NCI-H2196 (cell line): ENCODE measurements around the gene KRT20.

Experiments used
- DNase-seq: peaks from one replicate; lab custom pipeline; 2025; ENCODE audit not compliant: unreplicated experiment; lab: John Stamatoyannopoulos, UW

KRT20 gene

DNA sequence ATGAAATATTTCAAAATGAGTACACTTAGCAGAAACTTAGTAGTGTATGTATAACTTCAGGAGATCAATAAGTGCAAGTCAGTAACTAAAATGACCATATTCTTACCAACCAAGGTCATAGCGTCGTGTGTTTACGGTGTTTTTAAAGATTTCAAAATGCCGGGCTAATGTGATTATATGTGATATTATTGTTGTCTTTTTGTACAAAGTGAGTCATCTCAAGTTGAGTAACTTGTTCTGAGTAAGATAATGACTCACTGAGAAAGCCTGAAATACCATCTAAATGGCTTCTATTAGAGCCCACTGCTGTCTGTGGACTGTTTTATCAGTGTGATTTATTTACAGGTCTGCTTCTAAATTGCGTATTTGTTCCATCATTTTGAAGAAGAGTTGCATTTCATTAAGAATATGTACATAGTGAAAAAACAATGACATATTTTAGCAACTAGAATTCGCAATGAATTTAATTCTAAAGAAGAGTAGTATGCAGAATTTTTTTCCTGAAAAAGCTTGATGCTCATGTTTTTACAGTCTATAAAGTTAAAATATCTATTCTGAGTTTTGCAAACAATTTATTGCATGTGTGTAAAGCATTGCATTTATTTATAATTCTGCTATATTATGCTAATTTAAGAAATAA, 30.7 kb downstream of the KRT20 start:
- DNase-seq: no peak

DNA sequence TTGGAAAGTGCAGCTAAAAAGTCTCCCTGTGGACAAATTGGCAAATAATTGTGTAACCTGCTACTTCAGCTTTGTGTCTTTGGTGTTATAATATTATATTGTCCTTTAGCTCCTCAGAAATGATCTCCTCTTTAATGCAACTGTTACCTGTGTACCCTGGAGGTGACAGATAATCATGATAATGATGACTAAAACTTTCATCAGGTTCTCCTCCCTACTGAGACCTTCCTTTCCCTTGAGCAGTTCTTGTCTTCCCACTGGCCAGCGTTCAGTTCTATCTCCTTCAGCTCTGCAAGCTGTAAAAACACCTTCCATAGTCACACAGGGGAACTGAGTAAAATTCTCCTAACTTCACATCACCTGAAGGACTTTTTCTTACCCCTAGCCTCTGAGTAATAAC, 32.7 kb downstream of the KRT20 start:
- no peak for DNase-seq

DNA sequence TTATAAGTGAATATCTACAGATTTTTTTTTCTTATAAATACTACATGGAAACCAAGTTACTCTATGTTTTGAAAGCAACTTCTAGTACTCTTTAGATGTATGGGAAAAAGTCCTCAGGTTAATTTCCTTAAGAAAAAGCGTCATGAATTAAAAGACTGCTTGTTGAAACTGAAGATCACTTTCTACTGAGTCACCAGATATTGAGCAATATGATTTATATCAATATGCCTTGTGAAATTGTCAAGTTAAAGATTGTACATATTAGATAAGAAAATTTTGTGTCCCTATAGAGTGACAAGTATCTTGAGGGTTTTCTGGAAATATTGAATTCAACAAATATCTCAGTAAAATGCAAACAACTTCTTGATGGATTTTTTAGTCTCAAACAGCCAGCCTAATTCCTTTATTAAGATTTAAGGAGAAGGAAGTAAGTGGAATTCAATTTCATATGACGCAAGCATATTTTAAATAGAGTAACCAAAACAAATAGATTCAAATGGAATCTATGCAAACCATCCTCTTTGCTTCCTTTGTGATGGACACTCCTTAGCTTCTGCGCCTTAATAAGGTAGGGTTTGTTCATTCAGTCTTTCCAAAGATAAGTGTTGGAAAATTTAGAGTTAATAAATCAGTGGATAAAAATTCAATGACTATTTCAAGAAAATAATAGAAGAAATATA, 34.6 kb downstream of the KRT20 start:
- DNase-seq: no peak

DNA sequence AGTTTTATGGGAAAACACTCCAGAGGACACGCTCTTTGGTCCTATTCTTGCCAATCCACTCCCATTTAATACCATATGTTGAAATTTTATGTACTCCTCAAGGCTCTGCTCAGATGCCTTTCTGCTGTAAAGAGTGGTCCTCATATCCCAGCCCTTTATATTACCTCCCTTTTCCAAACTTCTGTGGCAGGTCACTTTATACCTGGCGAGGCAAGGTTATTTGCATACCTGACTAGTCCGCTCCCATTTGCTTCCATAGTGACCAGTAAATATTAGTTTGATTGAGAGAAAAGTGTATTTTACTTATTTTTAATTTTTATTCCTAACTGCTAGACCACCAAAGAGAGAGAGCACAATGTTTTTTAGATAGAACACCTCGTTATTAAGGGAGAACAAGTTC, 35.3 kb downstream of the KRT20 start:
- DNase-seq: no peak

DNA sequence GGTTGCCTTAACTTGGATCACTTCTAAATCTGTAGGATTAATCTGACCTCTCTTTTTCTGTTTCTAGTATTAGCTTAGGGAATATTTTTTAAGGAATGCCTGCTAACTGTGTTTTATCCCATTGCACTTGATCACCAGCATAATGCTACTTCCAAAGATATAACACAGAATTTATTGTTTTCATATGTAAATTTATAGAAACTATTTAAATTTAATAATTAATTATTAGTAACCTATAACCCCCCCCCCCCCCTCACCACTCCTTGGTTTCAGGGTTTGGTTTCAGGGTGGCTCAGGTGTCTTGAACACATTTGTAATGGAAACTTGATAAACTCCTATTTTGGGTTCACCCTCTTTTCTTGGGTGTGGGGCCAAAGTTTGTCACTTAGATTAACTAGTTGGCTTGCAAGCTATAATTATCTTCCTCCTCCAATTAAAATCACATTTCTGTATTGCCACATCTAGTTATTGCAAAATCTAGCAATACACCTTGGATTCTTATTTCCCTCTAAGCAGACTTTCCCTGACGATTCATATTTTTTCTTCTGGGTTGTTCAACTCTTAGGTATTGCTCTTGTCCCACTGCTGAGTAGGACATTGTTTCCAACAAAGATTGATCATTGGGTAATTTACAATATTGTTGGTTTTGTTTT, 36.3 kb downstream of the KRT20 start:
- DNase-seq: no peak

DNA sequence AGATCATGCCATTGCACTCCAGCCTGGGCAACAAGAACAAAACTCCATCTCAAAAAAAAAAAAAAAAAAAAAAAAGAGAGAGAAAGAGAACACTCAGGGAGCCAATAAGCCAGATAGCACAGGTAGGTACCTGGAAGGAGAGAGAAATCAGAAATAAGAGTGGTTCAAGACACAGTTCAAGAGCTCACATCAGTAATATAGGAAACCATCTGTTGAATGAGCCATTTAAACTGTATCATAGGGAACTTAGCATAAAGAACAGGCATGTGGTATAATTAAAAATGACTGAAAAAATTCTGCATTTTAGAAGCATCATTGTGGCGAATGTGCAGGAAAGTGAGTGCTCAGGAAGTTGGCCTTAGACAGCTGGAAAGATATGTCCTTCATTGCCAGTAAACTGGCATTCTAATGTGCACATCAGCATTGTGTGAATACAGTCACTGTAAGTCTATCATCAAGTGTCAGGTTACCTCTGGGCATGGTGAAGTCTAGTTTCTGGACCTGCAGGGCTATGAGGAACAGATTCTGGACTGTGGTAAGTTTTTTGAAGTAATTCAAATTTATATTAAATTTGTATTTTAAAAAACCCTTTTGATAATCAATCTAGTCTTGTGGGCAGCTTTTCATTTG, 38.4 kb downstream of the KRT20 start:
- DNase-seq: no peak

DNA sequence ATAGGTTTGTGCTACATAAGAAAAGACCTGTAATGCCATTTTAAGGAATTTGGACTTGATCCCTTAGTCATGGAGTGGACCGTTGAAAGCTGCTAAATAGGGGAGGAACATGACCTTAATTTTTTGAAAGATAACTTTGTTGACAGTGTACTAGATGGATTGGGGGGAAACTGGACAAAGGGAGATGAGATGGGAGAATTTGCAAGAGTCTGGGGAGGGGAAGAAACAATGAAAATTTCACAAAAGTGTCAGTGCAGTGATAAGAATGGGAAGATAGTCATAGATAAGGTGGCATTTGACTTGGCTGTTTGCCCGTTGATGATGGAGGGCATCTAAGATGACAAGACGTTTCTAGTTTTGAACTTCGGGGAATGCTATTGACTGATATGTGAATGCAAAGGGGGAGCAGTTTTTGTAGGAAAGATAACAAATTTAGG, 40.4 kb downstream of the KRT20 start:
- no peak for DNase-seq

DNA sequence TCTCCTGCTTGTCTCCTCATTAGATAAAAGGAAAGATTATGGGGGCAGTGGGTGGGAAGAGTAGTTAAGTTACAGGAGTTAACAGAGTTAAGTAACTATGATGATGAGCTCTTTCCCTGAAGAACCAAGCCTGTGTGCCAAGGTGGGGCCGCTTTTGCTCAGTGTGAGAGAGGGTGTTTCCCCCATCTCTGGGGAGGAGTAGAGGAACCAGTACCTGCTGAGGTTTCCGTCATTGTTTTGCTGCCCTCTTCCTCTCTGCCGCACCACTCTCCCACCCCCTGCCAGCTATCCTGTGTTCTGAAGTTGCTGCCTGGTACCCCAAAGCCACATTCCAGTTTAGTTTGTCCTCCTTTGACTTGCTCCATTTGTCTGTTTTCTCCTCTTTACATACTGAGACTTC, 41.8 kb downstream of the KRT20 start:
- DNase-seq: no peak

DNA sequence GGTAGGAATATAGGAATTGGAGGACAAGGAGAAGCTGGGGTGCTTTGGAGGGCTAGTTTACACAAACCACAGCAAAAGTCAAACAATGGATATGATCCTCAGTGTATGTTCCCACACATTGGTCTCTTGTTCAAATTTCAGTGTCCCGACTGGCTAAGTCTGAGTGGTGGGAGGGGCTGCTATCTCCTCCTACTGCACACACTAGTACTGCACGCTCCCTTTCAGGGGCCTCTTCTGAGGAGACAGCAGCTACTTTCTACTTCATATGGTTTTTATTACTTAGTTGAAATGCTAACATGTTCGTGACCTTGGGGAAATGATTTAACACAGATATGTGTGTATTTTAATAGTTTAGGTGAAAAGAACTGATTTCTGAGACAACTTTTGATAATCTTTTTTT, 43.8 kb downstream of the KRT20 start:
- DNase-seq: no peak

DNA sequence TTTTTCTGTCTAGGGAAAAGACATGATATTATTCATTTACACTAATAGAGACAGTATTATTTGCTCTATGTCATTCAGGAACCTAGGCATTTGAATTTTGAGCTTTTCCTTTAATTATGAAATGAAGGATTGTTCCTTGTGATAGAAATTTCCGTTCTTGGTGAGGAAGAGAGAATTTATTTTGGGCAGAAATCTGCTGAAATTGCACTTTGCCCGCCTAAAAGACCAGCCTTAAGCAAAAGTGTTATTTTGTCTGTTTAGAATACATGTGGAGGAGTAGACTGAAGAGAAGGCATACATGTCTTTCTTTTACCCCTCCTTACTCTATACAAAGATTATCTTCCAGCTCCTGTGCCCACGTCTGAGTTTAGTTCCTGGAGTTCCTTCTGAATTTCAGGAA, 45.8 kb downstream of the KRT20 start:
- DNase-seq: no peak

DNA sequence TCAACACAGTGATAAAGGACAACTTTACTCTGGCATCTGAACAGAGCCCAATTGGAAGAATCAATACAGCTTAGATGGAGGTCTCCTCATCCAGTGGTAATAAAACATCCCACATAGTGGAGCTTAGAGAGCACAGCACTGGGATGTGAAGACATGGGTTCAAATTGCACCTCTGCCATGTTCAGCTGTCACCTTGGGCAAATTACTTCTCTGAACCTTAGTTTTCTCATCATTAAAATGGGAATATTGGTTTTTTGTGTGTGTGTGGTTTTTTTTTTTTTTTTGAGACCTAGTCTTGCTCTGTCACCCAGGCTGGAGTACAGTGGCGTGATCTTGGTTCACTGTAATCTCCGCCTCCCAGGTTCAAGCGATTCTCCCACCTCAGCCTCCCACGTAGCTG, 49.0 kb downstream of the KRT20 start:
- no peak for DNase-seq

DNA sequence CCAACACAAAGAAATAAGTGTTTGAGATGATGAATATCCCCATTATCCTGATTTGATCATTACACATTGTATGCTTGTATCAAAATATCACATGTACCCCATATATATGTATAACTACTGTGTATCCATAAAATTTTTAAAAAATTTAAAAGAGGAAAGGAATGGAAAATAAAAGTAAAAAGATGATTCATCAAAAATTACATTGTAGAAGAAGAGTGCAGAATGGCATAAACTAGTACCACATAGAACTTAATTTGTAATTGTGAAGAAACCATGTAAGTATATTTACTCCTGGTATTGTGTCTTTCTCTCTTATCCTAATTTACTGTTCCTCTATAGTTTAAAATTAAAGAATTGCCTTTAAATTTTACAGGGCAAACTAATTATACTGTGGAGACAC, 51.2 kb downstream of the KRT20 start:
- DNase-seq: no peak

DNA sequence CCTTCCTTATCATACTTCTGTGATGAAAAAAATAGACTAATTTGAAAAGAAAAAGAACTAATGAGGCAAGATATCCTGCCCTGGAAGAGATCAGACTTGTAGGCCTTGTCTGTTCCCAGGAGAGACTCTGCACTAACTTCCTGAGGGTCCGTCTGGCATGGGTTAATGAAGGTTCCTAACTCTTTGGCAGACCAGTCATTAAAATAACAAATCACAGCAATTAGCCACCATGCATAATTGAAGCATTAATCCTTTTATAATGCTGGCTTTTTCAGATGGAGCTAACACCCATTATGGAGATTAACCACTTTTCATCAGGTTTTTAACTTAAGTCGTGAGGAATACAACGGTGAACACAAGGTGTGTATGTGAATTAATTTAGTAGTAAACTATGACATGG, 52.2 kb downstream of the KRT20 start:
- DNase-seq: no peak

DNA sequence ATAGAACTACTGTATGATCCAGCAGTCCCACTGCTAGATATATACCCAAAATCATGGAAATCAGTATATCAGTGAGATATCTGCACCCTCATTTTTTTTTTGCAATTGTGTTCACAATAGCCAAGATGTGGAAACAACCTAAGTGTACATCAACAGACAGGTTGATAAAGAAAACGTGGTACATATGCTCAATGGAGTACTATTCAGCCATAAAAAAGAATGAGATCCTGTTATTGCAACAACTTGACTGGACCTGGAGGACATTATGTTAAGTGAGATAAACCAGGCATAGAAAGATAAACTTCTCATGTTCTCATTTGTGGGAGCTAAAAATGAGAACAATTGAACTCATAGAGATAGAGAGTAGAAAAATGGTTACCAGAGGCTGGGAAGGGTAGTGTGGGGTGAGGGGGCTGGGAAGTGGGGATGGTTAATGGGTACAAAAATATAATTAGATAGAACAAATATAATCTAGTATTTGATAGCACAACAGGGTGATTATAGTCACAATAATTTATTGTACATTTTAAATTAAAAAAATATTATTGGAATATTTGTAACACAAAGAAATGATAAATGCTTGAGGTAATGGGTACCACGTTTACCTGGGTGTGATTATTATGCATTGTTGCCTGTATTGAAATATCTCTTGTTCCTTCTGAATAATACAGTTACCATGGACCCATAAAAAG, 54.8 kb downstream of the KRT20 start:
- no peak for DNase-seq

DNA sequence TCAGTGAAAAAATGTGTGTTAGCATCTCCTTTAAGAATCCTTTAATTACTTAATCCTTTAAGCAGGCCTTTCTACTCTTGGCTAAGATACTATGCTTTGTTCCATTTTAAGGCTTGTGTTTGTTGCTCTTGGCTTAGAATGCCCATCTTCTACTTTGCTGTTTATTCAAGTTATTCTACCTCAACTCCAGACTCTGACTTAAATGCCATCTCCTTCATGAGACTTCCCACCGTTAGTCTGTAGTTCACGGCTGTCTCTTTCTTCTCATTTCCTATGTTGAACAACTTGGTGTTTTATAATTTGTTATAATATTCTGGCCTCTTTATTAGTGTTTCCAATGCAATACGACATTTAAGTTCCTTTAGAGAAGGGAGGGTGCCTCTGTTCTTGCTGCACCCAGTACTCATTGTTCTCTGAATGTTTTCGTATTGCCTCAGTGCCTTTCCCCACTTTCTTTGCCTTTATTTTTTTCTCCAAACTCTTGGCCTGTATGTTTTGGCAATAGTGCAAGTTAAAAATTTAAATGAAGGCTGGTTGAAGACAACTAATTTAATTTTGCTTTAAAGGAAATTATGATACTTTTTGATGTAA, 56.5 kb downstream of the KRT20 start:
- DNase-seq: no peak

DNA sequence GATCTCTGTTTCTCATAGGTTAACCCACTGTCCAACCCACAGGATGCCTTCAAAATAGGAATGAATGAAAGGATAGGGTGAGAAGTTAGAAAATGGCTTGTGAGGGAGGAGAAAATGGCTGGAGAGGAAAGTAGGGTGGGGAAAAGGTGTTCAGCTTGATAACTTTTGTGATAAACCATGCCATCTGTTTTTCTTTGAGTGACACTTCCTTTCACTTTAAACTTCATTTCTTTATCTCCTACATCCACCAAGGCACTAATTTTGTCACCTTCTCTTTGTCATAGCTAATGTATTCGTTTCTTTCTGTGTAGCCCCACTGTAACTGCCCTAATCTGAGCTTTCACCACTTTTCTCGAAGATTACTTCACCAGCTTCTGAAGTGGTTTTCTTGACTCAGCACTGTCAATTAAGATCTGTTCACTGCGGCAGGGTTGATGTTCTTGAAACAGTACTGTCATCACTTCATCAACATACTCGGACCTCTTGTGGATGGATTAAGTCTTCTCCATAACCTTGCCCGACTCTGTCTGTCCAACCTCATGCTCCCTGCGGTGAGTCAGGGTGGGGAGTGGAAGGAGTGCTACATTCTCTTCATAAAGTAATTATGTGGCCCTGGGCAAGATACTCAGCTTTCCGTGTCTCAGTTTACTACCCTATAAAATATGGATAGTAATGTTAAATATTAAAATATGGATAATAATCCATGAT, 57.1 kb downstream of the KRT20 start:
- no peak for DNase-seq
